SIG-M5 (cell line): Measurements from ENCODE around the gene RCL1.

Experiments
- DNase-seq: peaks from one replicate; lab custom pipeline; 2025; lab: John Stamatoyannopoulos, UW

Gene RCL1

GRCh38 chr9:4812858-4813257 lies 20.1 kb downstream of the RCL1 start:
- DNase-seq: no peak

GRCh38 chr9:4814913-4815312 lies 22.2 kb downstream of the RCL1 start:
- DNase-seq: no peak

- no peak for DNase-seq
Measured at GRCh38 chr9:4815381-4815956, 22.7 kb downstream of the RCL1 start.

DNA sequence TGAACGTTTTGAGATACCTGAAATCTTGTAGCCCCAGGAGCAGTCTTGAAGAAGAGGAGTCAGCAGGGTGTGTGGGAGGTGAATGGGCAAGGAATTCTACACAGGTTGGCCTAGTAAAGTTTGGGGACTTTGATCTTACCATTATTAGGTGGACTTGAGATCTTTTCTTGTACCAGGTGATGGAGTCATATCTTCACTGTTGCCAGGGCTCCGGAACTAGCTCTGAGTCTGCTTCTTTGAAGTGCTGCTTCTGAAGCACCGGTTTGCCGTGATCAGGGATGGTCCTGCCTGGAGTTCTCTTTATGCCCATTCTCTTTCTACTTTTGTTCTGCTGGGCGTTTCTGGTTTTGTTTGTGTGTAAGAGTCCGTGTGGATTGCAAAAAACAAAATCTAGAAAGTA lies 27.4 kb downstream of the RCL1 start:
- DNase-seq: no peak

DNA sequence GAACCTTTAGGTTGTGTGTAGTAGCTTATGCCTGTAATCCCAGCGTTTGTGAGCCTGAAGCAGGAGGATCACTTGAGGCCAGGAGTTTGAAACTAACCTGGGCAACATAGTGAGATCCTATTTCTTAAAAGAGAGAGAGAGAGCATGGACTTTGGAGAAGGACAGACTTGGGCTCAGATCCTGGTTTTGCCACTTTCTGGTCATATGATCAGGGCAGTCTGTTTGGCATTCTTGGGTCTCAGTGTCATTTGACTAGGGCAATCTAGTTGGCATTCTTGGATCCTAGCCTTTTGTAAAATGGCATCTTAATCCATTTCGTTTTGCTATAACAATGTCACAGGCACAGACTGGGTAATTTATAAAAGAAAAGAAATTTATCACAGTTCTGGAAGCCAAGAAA lies 28.4 kb downstream of the RCL1 start:
- DNase-seq: no peak

DNA sequence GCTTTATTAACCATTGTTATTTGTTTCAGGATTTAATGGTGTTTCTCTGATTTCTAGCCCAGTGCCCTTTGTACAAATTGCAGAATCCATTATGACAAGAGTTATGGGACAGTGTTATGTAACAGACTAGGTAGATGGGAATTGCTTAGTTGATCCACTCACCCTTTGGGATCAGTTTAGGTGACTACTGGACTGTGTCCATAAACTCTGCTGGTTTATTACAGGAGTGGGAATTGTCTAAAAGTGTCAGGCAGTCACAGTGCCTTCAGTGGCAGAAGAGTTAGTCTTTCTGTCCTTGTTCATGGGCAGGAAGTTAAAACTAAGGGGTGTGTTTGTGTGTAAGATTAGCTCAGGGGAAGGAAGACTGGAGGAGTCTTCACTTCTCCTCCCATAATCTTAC lies 29.3 kb downstream of the RCL1 start:
- DNase-seq: no peak

DNA sequence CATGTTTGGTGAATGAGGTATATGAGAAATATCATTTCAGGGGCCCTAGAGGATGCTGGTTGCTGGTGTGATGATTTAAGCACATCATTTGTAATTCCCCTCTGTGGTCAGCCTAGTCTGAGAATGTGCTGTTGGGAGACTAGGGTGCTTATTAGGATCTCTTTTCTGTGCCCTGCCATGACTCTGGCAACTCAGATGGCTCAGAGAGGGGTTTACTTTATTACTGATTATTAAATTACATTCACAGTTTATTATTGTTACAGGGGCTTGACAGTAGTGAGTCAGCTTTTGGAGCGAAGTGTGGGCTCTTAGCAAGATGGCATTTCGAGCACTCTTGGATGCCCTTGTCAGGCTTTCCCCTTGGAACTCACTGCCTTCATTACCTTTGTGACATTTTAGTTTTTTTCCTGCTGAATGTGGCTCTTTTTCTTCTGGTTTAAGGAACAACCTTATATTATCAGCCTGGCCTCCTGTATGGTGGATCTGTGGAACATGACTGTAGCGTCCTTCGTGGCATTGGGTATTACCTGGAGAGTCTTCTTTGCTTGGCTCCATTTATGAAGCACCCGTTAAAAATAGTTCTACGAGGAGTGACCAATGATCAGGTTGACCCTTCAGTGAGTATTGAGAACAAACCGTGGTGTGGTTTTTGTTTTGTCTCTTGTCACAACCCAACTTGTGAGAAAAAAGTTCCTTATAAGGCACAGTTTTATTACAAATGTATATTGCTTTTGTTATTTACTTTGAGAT lies 33.8 kb downstream of the RCL1 start:
- no peak for DNase-seq

GRCh38 chr9:4827224-4827623 lies 34.5 kb downstream of the RCL1 start:
- no peak for DNase-seq

- no peak for DNase-seq
Measured at GRCh38 chr9:4828761-4829160, 36.0 kb downstream of the RCL1 start.

DNA sequence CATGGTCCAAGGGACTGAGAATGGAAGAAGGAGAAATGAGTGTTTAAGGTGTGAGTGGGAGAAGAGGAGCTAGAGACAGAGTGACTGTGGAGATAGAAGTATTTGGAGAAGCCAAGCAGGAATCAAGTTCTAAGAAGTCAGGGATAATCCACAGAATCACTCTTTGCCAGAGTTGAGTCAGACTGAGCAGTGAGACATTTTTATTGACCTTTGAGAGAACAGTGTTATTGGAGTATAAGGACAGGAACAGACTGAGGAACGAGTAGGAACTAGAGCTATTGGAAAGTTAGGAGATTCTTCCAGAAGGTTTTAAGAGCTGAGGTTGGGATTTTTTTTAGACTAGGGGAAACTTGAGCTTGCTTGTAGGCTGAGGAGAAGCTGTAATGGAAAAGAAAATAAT lies 37.2 kb downstream of the RCL1 start:
- no peak for DNase-seq

- DNase-seq: no peak
Measured at GRCh38 chr9:4830699-4831098, 38.0 kb downstream of the RCL1 start.

GRCh38 chr9:4831119-4831518 lies 38.4 kb downstream of the RCL1 start:
- DNase-seq: no peak

DNA sequence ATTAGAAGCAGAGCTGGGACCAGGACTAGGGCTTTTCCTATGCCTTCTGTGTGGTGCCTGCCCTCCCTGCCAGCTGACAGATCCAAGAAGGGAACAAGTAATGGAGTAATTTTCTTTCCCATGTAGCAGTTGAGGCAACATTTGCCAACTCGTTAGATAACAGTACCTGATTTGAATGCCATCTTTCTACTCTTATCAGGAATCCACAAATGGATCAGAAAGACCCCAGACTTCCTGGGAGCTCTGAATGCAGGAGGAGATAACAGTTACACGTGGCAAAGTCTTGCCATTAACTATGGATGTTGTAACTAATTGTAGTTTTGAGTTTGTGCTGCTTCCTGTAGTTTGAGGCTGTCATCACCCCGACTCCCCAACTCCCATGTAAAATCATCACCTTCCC lies 39.2 kb downstream of the RCL1 start:
- no peak for DNase-seq

DNA sequence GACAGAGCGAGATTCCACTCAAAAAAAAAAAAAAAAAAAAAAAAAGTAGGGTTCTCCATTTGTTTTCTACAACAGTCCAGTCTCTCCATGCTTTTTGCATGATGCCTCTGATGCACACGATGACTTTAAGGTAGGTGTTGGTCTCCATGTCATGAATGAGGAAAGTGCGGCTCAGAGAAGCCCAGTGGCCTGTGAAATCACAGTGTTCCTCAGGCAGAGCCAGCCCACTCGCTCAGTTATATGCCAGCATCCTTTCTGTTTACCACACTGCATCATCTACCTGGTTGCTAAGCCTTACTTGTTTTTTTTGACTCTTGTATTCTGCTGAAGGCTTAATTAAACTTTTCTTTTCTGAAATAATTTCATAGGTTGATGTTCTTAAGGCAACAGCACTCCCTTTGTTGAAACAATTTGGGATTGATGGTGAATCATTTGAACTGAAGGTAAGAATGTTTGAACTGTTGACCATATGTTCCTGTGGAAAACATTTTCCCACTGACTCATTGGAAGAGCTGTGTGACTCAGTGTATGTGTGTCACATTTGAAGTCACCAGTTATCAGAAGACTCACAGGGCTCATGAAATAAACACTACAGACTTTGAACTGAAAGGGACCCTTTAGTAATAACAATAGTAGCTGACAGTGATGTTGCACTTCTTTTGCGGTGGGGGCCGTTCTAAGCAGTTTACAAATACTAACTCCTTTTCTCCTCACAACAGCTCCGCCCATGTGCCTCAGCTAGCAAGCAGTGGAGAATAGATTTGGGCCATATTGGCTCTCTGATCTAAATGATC lies 40.2 kb downstream of the RCL1 start:
- DNase-seq: no peak

GRCh38 chr9:4833781-4834560 lies 41.2 kb downstream of the RCL1 start:
- DNase-seq: no peak

DNA sequence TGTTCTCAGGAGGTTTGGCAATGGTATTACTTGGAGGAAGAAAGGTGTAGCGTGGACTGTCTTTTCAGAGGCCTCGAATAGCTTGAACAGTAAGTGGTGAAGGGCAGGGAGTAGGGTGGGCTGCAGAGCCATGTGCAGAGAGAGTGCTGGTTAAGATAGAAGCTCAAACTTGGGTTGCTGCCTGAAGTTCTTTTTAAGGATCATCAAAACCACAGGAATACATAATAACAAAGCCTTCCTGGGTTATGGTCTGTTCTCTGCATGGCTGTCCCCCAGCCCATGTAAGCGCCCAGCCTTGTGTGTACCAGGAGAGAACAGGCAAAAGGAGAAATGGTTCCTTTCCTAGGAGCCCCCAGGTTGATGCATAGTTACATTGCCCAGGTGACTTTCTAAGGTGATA lies 43.9 kb downstream of the RCL1 start:
- DNase-seq: no peak

GRCh38 chr9:4837261-4838188 lies 44.8 kb downstream of the RCL1 start:
- no peak for DNase-seq

DNA sequence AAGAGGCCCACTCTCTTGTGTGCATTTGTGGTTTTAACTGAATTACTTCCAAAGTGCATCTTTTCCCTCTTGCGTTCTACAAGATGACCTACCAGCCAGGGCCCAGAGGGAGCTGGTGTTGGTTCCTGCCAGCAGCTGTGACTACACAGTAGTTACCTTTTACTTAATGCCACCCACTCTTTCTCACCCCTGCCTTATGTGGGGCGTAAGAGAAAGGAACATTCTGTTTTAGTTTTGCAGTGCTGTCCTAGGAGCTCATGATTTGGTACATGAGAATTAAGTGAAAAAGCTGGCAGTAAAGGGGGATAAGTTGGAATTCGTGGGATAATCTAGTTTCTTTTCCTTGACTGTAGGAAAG lies 45.4 kb downstream of the RCL1 start:
- DNase-seq: no peak

DNA sequence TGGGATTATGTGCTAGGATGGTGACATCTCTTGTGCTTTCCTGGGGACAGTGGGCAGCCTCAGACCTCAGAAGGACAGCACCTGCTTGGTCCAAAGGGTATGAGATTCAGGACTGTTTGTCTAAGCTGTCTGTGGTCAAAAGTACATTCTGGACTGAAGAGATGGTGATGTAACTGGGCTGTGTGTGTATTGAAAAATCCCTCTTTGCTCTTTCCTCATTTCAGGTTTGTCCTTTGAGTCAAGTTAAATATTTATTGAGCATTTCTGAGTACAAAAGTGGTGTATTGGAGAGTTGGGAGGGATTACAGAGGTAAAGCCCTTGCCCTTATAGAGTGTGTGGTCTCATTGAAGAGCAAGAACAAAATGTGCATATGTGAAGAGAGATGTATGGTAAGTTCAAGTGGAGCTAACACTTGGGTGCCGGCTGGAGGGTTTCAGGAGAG lies 46.7 kb downstream of the RCL1 start:
- no peak for DNase-seq

DNA sequence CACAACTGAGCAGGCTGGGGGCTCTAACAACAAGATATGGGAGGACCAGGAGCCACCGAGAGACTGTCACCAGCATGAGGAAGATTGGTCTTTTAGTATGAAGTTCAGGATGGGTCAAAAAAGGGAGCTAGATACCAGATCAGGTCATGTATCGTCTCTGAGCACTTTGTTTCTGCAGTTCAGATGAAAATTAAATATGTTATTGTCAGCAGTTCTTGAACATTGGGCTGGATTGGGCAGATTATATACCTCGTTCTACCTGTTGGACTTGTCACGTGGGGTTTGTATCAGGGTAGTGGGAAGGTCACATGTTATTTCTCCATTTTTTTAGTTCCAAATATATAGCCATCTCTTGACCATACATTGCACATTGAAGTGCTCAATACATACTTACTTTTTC lies 47.3 kb downstream of the RCL1 start:
- DNase-seq: no peak

DNA sequence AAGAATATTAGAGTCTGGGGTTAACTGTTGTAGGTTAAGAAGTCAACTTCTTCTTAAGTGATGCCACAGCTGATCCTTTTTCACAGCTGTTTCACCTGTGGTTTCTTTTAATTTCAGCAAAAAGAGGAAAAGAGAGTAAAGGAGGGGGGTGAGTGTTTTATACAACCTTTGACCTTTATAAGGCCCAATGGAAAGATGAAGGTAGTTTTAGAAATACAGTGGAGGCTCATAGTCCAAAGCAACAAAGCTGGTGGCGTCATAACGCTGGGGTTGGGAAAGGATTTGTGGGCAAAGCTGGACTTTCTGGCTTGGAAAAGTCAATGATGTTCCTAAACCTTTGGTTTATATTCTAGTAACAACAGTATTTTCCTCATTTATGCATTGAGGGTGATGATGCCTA lies 49.5 kb downstream of the RCL1 start:
- no peak for DNase-seq
